NT2/D1 (cell line): ENCODE measurements around the gene HOXA5.

Experiments used
- DNase-seq: peaks from one replicate; pipeline ENCODE4 v3.0.0-alpha.2; 2011; ENCODE audit warnings: low read depth, low spot score
- H3K27me3 ChIP-seq: 2 replicates; pipeline ENCODE4 v1.6.0; 2011; ENCODE audit warnings: mild to moderate bottlenecking; ENCODE audit not compliant: insufficient read length, insufficient read depth
- H3K36me3 ChIP-seq: 2 replicates; pipeline ENCODE4 v1.6.1; 2011; ENCODE audit warnings: mild to moderate bottlenecking, low read length, mixed read lengths; ENCODE audit not compliant: insufficient read depth, insufficient read length
- H3K4me1 ChIP-seq: 2 replicates; pipeline ENCODE4 v1.5.1; 2011; ENCODE audit not compliant: insufficient read depth, insufficient read length
- H3K4me3 ChIP-seq: 2 replicates; pipeline ENCODE4 v1.5.1; 2011; ENCODE audit warnings: low read depth; ENCODE audit not compliant: insufficient read length
- H3K9ac ChIP-seq: 2 replicates; pipeline ENCODE4 v1.6.0; 2011; ENCODE audit warnings: low read depth; ENCODE audit not compliant: insufficient read length
- H3K9me3 ChIP-seq: 2 replicates; pipeline ENCODE4 v1.5.1; 2011; ENCODE audit warnings: mild to moderate bottlenecking, low read length; ENCODE audit not compliant: insufficient read depth
- SUZ12 ChIP-seq: IDR thresholded peaks from 2 replicates; pipeline ENCODE4 v1.6.1; 2011; ENCODE audit not compliant: insufficient read length, insufficient read depth; ENCODE audit errors: extremely low read depth
- YY1 ChIP-seq: IDR thresholded peaks from 2 replicates; pipeline ENCODE4 v1.6.1; 2011; ENCODE audit not compliant: insufficient read length, insufficient read depth
- ZNF274 ChIP-seq: IDR thresholded peaks from 2 replicates; pipeline ENCODE4 v1.6.1; 2011; ENCODE audit warnings: mild to moderate bottlenecking, low read depth, low read length

HOXA5 gene

GRCh38 chr7:27144781-27145164 is 1.3 kb upstream of the HOXA5 start:
- Histone ChIP-seq H3K9ac (no peak overlapping the region), H3K27me3 (peaks cover 99% of the 10 kb centered on the region), H3K9me3 (no peaks in the 10 kb centered on the region; the same call in 1 of the 2 replicates), H3K4me1 (no peaks in the 10 kb centered on the region), H3K36me3 (no peaks in the 10 kb centered on the region), H3K4me3 (no peak overlapping the region)
- no peak for DNase-seq
- TF ChIP-seq YY1 (no peak), SUZ12 (no peak), ZNF274 (no peak)

DNA sequence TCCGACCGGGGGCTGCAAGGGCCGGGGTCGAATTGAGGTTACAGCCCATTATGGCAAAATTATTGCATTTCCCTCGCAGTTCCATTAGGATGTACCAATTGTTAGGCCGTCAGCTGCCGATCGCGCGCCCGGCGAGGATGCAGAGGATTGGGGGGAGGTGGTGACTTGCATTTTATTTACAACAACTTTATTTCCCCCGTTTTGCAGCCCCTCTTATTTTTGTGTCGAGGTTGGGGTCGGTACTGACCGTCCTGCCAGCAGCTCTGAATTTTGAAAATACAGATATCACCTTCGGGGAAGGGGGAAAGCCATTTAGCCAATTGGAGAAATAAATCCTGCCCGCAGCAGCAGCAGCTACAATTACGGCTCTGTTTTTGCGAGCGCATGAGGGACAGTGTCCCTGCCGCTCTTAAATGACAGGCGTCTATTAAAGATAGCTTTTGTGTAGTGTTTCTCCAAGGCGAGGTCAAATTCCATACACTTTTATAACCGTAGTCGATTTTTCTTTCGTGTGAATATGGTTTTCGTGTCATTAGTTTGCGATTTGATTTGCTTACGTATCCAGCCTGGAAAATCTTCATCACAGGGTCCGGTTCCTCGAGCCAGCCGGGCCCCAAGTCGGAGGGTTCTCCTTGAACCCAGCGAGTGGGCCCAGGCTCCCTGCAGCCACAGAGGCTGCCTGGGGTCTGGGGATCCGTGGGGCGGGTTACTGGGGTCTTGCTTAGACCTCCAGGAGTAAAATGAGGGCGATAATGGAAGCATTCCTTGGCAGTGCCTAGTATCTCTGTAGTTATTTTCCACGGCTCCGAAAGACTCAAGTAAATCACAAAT is 684 bp upstream of the HOXA5 start:
- TF ChIP-seq ZNF274 = no peak
- no peak for TF ChIP-seq YY1
- TF ChIP-seq SUZ12 = no peak
- H3K4me3 ChIP-seq = no peak overlapping the region
- H3K9me3 ChIP-seq = no peaks in the 10 kb centered on the region; the same call in 1 of the 2 replicates
- no peaks in the 10 kb centered on the region for H3K4me1 ChIP-seq
- DNase-seq = no peak
- H3K9ac ChIP-seq = no peak overlapping the region
- H3K27me3 ChIP-seq = peaks cover 99% of the 10 kb centered on the region
- no peaks in the 10 kb centered on the region for H3K36me3 ChIP-seq

DNA sequence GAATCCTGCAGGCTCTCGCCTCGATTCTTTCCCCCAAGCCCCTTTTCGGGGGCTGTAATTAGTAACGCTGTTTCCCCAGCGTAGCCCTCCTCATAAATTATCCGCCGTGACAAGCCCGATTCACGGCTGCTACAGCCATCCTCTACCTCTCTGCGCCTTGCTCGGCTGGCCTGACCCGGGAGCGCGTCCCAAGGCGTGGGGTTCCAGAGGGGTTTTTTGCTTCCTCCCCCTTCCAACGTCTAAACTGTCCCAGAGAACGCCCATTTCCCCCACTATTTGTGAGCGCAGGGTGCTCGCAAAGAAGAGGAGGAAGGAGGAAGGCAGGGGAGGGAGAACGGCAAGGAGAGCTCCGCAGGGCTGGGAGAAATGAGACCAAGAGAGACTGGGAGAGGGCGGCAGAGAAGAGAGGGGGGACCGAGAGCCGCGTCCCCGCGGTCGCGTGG is 880 bp downstream of the HOXA5 start:
- H3K4me3 ChIP-seq = peak overlapping the region; percentile 48
- peaks cover 99% of the 10 kb centered on the region for H3K27me3 ChIP-seq
- TF ChIP-seq YY1 = no peak
- TF ChIP-seq SUZ12 = no peak
- TF ChIP-seq ZNF274 = no peak
- no peak for DNase-seq
- H3K4me1 ChIP-seq = no peaks in the 10 kb centered on the region
- H3K9ac ChIP-seq = peak overlapping the region; percentile 76
- H3K9me3 ChIP-seq = no peaks in the 10 kb centered on the region; the same call in 1 of the 2 replicates
- H3K36me3 ChIP-seq = no peaks in the 10 kb centered on the region

- H3K4me1 ChIP-seq = no peaks in the 10 kb centered on the region
- H3K27me3 ChIP-seq = peaks cover 99% of the 10 kb centered on the region
- H3K4me3 ChIP-seq = peak overlapping the region; percentile 48
- peak overlapping the region; percentile 76 for H3K9ac ChIP-seq
- no peaks in the 10 kb centered on the region for H3K36me3 ChIP-seq
- TF ChIP-seq ZNF274 (no peak), YY1 (no peak), SUZ12 (peak; percentile 88)
- H3K9me3 ChIP-seq = no peaks in the 10 kb centered on the region
- peak; percentile 48 for DNase-seq
Measured at GRCh38 chr7:27141923-27142579, 1.4 kb downstream of the HOXA5 start.

DNA sequence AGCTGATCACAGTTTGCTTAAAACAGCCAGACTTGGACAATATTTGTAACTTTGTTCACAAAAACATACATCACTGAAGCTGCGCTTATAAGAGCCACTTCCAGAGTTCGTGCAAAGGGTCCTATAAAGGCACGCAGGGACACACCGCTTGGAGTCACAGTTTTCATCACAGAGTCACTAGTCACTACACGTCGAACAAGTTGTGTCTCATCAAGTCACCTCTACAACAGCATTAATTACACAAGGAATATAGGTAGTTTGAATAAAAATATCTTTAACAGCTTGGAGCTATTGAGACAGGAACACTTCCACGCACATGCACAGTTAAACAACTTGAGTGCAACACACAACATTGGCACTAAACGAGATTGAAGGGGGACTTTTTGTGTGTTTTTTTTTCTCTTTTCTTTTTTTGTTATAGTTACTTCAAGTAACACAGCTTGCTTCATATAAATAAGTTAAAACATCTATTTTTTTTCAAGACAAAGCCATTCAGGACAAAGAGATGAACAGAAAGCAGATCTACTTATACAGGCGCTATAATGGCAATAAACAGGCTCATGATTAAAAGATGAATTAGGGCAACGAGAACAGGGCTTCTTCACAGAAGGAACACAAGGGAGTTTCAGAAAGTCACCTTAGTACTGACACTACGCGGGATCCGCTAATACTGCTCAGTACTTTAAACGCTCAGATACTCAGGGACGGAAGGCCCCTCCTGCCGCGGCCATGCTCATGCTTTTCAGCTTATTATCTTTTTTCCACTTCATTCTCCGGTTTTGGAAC is 2.2 kb downstream of the HOXA5 start:
- H3K9ac ChIP-seq = no peak overlapping the region
- no peaks in the 10 kb centered on the region for H3K4me1 ChIP-seq
- H3K36me3 ChIP-seq = no peaks in the 10 kb centered on the region
- H3K9me3 ChIP-seq = no peaks in the 10 kb centered on the region
- peaks cover 99% of the 10 kb centered on the region for H3K27me3 ChIP-seq
- no peak overlapping the region for H3K4me3 ChIP-seq
- no peak for DNase-seq
- TF ChIP-seq ZNF274 = no peak
- TF ChIP-seq SUZ12 = no peak
- no peak for TF ChIP-seq YY1

GRCh38 chr7:27140126-27140857 is 3.2 kb downstream of the HOXA5 start:
- no peak for TF ChIP-seq SUZ12
- no peak for TF ChIP-seq ZNF274
- TF ChIP-seq YY1 = no peak
- Histone ChIP-seq H3K9me3 (no peaks in the 10 kb centered on the region), H3K36me3 (no peaks in the 10 kb centered on the region), H3K4me1 (no peaks in the 10 kb centered on the region), H3K27me3 (peaks cover 99% of the 10 kb centered on the region), H3K4me3 (no peak overlapping the region), H3K9ac (no peak overlapping the region)
- DNase-seq = no peak
